OCI-LY7 (cell line): Measurements from ENCODE around the gene GLB1L2. TPM values are rescaled to one million over a fixed set of nuclear protein-coding genes. Genes with fewer than 3 reads are reported as not detected.

Source experiments
- Bru-seq: library from RNA; stranded (reverse); fragments of 400-500 nt; gene quantifications from one replicate; lab custom pipeline; 2021; lab: Mats Ljungman, UMichigan
- BruChase-seq, 2 experiments: library from RNA; stranded (reverse); fragments of 400-500 nt; gene quantifications; one replicate each; lab custom pipeline; 2021; lab: Mats Ljungman, UMichigan
- BruUV-seq: library from RNA; stranded (reverse); fragments of 400-500 nt; replicated peaks from 2 replicates; lab custom pipeline; 2021; lab: Mats Ljungman, UMichigan
- CTCF ChIA-PET: fragments of 300-600 bp; sonication (Branson Sonifier 250); formaldehyde crosslinking; loops from one replicate; lab custom pipeline; 2022; ENCODE audit warnings: antibody characterized with exemption; ENCODE audit not compliant: unreplicated experiment; lab: Charles Lee
- POLR2A ChIA-PET: fragments of 300-600 bp; sonication (Branson Sonifier 250); formaldehyde crosslinking; loops from one replicate; lab custom pipeline; 2022; ENCODE audit warnings: antibody characterized with exemption; lab: Charles Lee
- DNase-seq: peaks from one replicate; pipeline ENCODE4 v3.0.0-alpha.2; 2015; ENCODE audit warnings: low spot score
- H2AFZ ChIP-seq: fragments of 200-600 bp; sonication (generic), shearing (Covaris generic); 2 replicates; pipeline ENCODE4 v1.6.1; 2014; ENCODE audit warnings: mild to moderate bottlenecking, antibody characterized with exemption, low read length, moderate library complexity
- H3K27ac ChIP-seq: fragments of 200-600 bp; sonication (generic); 2 replicates; pipeline ENCODE4 v1.5.1; 2014; ENCODE audit warnings: mixed run types, low read depth, mild to moderate bottlenecking, moderate library complexity, low read length, inconsistent platforms; ENCODE audit not compliant: poor library complexity, severe bottlenecking
- H3K36me3 ChIP-seq: fragments of 200-600 bp; sonication (generic); 2 replicates; pipeline ENCODE4 v1.6.1; 2014; ENCODE audit warnings: mild to moderate bottlenecking, antibody characterized with exemption, low read length, moderate library complexity, mixed read lengths; ENCODE audit not compliant: insufficient read depth
- H3K4me1 ChIP-seq: fragments of 200-600 bp; sonication (generic); 2 replicates; pipeline ENCODE4 v1.5.1; 2014; ENCODE audit warnings: mild to moderate bottlenecking, low read length; ENCODE audit not compliant: insufficient read depth, poor library complexity, severe bottlenecking
- H3K4me2 ChIP-seq: fragments of 200-600 bp; sonication (generic); 2 replicates; pipeline ENCODE4 v1.6.1; 2014; ENCODE audit warnings: mild to moderate bottlenecking, low read length
- H3K4me3 ChIP-seq: fragments of 200-600 bp; sonication (generic); 2 replicates; pipeline ENCODE4 v1.5.1; 2014; ENCODE audit warnings: mild to moderate bottlenecking, low read depth, low read length; ENCODE audit not compliant: poor library complexity, severe bottlenecking
- H3K79me2 ChIP-seq: fragments of 200-600 bp; sonication (generic); 2 replicates; pipeline ENCODE4 v1.6.1; 2016; ENCODE audit warnings: low read depth, mild to moderate bottlenecking, low read length, moderate library complexity, mixed read lengths; ENCODE audit not compliant: insufficient read depth
- H3K9me2 ChIP-seq: fragments of 200-600 bp; sonication (generic); 2 replicates; pipeline ENCODE4 v1.6.1; 2016; ENCODE audit warnings: mild to moderate bottlenecking, low read length, mixed read lengths; ENCODE audit not compliant: insufficient read depth
- H3K9me3 ChIP-seq: fragments of 200-600 bp; sonication (generic); 2 replicates; pipeline ENCODE4 v1.6.1; 2014; ENCODE audit warnings: mild to moderate bottlenecking, mixed run types, low read length, mixed read lengths
- H4K20me1 ChIP-seq: fragments of 200-600 bp; sonication (generic); 2 replicates; pipeline ENCODE4 v1.6.1; 2014; ENCODE audit warnings: mild to moderate bottlenecking, antibody characterized with exemption, low read length, moderate library complexity, mixed read lengths; ENCODE audit not compliant: insufficient read depth
- EZH2phosphoT487 ChIP-seq: fragments of 200-600 bp; sonication (generic); IDR thresholded peaks from 2 replicates; pipeline ENCODE4 v1.6.1; 2018; ENCODE audit warnings: low read depth, borderline replicate concordance, mild to moderate bottlenecking, mixed run types, antibody characterized with exemption, low read length, moderate library complexity, mixed read lengths
- intact Hi-C: fragments of 100-400 bp; cut with micrococcal nuclease; formaldehyde crosslinking; loops from one replicate; pipeline ENCODE4 v1.10.0; 2022; ENCODE audit not compliant: unreplicated experiment
- long read RNA-seq: library from polyadenylated mRNA; stranded (forward); transcript quantifications from one replicate; pipeline ENCODE4 v2.0.0, GENCODE V29; 2022
- total RNA-seq, 2 experiments: library from RNA; depleted of rRNA in 1 of 2; stranded (reverse); fragments of >200 nt in 1 of 2; shearing (Covaris generic) in 1 of 2; gene quantifications; 2 replicates each; pipeline ENCODE4 v1.2.3, GENCODE V29; 2014 to 2022
- TF ChIP-seq, protein P1 (sequence below): fragments of 200-600 bp; sonication (generic); conservative IDR thresholded peaks from 2 replicates; pipeline ENCODE4 v1.5.1; 2014; ENCODE audit warnings: mild to moderate bottlenecking, antibody characterized with exemption, low read length, moderate library complexity, mixed read lengths

The GLB1L2 gene, protein sequence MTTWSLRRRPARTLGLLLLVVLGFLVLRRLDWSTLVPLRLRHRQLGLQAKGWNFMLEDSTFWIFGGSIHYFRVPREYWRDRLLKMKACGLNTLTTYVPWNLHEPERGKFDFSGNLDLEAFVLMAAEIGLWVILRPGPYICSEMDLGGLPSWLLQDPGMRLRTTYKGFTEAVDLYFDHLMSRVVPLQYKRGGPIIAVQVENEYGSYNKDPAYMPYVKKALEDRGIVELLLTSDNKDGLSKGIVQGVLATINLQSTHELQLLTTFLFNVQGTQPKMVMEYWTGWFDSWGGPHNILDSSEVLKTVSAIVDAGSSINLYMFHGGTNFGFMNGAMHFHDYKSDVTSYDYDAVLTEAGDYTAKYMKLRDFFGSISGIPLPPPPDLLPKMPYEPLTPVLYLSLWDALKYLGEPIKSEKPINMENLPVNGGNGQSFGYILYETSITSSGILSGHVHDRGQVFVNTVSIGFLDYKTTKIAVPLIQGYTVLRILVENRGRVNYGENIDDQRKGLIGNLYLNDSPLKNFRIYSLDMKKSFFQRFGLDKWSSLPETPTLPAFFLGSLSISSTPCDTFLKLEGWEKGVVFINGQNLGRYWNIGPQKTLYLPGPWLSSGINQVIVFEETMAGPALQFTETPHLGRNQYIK
- total RNA-seq (2014; rRNA removed; shearing (Covaris generic)) (not detected in 2 replicates), total RNA-seq (2022) (not detected in 2 replicates), Bru-seq, nascent RNA (percentile 9 among the genes with signal in this experiment), BruChase-seq, experiment 1, labeled RNA remaining after a 6-hour chase (not detected), BruChase-seq, experiment 2, labeled RNA remaining after a 2-hour chase (percentile 7 among the genes with signal in this experiment)
- long read RNA-seq: 0 reads

DNA sequence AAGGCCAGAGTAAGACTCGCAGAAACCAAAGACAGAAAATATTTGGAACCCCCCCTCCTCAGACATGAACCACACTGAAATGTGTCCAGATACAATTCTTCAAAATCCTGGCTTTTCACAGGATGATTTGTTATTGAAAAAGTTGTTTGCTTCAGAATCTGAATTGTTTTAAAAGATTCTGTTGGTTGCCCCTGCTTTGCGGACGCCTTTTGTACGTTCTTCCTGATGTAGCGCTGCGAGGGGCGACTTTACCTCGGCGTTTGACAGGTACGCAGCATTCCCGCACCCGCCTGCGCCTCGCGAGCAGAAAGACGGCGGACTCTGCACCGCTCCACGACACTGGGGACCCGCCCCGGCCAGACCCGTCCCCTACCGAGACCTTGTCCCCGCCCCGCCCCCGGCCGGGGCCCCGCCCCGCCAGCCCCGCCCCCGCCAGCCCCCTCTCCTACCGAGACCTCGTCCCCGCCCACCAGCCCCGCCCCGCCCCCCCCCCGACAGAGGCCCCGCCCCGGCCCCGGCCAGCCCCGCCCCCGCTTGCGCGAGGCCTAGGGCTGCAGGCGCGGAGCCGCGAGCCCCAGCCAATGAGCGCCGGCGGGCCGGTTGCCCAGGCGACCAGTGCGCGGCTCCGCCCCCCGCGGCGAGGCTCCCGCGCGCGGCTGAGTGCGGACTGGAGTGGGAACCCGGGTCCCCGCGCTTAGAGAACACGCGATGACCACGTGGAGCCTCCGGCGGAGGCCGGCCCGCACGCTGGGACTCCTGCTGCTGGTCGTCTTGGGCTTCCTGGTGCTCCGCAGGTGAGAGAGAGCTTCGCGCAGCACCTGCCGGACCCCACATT is at the start of gene GLB1L2:
Gene GLB1L2 (plus strand): TSS at position 635 of the 835 bp plus-strand sequence. CDS start 74 bp downstream, at position 709.
- DNase-seq: no peak
- POLR2A ChIA-PET: no interaction called here
- no peaks in the 10 kb centered on the region for H3K79me2 ChIP-seq
- H3K36me3 ChIP-seq: no peaks in the 10 kb centered on the region
- no peak within 1 kb of the TSS for H3K4me3 ChIP-seq
- H3K4me1 ChIP-seq: no peaks in the 10 kb centered on the region
- intact Hi-C loops: no loop called here
- H3K27ac ChIP-seq: no peak within 1 kb of the TSS
- no peaks in the 10 kb centered on the region for H3K9me3 ChIP-seq
- H4K20me1 ChIP-seq: no peaks in the 10 kb centered on the region
- CTCF ChIA-PET: no interaction called here
- H3K4me2 ChIP-seq: no peak within 1 kb of the TSS
- BruUV-seq: no TSS peak
- no peaks in the 10 kb centered on the region for H3K9me2 ChIP-seq
- no peak within 1 kb of the TSS for H2AFZ ChIP-seq
- TF ChIP-seq, protein P1, sequence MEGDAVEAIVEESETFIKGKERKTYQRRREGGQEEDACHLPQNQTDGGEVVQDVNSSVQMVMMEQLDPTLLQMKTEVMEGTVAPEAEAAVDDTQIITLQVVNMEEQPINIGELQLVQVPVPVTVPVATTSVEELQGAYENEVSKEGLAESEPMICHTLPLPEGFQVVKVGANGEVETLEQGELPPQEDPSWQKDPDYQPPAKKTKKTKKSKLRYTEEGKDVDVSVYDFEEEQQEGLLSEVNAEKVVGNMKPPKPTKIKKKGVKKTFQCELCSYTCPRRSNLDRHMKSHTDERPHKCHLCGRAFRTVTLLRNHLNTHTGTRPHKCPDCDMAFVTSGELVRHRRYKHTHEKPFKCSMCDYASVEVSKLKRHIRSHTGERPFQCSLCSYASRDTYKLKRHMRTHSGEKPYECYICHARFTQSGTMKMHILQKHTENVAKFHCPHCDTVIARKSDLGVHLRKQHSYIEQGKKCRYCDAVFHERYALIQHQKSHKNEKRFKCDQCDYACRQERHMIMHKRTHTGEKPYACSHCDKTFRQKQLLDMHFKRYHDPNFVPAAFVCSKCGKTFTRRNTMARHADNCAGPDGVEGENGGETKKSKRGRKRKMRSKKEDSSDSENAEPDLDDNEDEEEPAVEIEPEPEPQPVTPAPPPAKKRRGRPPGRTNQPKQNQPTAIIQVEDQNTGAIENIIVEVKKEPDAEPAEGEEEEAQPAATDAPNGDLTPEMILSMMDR: no peak

DNA sequence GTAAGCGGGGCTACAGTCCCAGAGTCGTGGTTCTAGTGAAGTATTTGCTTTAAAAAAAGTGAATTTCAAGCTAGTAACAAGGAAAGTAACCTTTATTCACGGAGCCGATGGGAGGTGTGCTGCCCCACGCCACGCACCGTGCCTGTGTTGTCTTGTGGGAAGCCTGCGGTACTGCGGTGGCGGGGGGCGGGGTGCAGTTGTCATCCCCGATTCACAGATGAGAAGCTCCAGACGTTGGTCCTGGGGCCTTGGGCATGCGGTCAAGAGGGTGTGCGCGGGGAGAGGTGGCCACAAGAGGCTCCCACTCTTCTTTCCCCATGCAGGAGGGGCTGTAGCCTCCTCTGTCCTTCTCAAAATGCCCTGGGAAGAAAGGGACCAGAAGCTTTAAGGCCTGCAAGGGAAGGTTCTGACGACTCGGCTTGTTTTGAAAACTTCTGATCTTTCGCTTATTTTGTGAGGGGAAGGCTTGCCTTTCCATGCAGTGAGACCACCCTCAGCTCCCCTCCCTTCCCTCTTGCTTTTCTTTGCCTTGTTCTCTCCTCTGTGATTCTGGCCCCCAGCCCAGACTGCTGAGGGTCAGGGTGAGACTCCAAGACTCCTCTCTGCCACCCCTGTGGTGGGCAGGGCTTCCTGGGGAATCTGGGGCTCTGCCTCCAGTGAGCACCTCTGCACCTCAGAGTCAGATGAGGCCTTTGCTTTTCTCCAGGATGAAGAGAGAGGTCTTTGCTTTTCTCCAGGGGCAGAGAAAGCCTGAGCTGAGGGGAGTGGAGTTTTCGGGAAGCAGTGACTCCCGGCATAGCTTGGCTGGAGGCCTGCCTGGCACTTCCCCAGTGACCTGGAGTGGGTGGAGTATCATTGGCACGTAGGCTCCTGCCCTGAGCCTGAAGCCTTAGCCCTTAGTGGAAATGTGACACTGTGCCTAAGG is 49.4 kb upstream of the GLB1L2 start:
- no peaks in the 10 kb centered on the region for H3K36me3 ChIP-seq
- ChIA-PET POLR2A (no interaction called here), CTCF (no interaction called here)
- intact Hi-C loops: no loop called here
- TF ChIP-seq, protein P1: no peak
- TF ChIP-seq EZH2phosphoT487: no peak
- H3K27ac ChIP-seq: no peak overlapping the region
- H2AFZ ChIP-seq: no peak overlapping the region
- H3K9me3 ChIP-seq: no peaks in the 10 kb centered on the region
- BruUV-seq: no TSS peak
- H4K20me1 ChIP-seq: no peaks in the 10 kb centered on the region
- no peak overlapping the region for H3K4me2 ChIP-seq
- no peaks in the 10 kb centered on the region for H3K79me2 ChIP-seq
- no peaks in the 10 kb centered on the region for H3K9me2 ChIP-seq
- H3K4me3 ChIP-seq: no peak overlapping the region
- H3K4me1 ChIP-seq: no peaks in the 10 kb centered on the region
- no peak for DNase-seq
